Fibroblast of lung (primary cell): ENCODE measurements around the gene NXPH4. TPM values are rescaled to one million over a fixed set of nuclear protein-coding genes. Genes with fewer than 3 reads are reported as not detected.

ENCODE experiments used
- DNase-seq, 2 donors: peaks; one replicate each; pipeline versions ENCODE4 v3.0.0 to v3.0.0-alpha.2; 2010; ENCODE audit warnings: low read depth in 2 of 2
- H2AFZ ChIP-seq: 2 replicates; pipeline ENCODE4 v1.5.1; 2012; ENCODE audit warnings: low read length, control low read depth, inconsistent platforms
- H3K27ac ChIP-seq: 2 replicates; pipeline ENCODE4 v1.5.1; 2011; ENCODE audit warnings: low read length, control low read depth; ENCODE audit not compliant: insufficient read depth
- H3K27me3 ChIP-seq: 2 replicates; pipeline ENCODE4 v1.5.1; 2011; ENCODE audit warnings: mild to moderate bottlenecking, low read length; ENCODE audit not compliant: control insufficient read depth, insufficient read depth
- H3K36me3 ChIP-seq: 2 replicates; pipeline ENCODE4 v1.5.1; 2011; ENCODE audit warnings: low read length; ENCODE audit not compliant: control insufficient read depth, insufficient read depth
- H3K4me1 ChIP-seq: 2 replicates; pipeline ENCODE4 v1.5.1; 2011; ENCODE audit warnings: low read length; ENCODE audit not compliant: control insufficient read depth, insufficient read depth; ENCODE audit errors: extremely low read depth
- H3K4me2 ChIP-seq: 2 replicates; pipeline ENCODE4 v1.5.1; 2011; ENCODE audit warnings: low read length, control low read depth; ENCODE audit not compliant: insufficient read depth; ENCODE audit errors: extremely low read depth
- H3K4me3 ChIP-seq, 4 experiments: fragments of 200-600 bp in 1 of 4; sonication (generic) in 1 of 4; replicated peaks in 1 of 4; 2 replicates each; pipeline ENCODE4 v1.5.1; 2011 to 2016; ENCODE audit warnings: low read length in 4 of 4, low read depth in 3 of 4, mild to moderate bottlenecking in 3 of 4, control low read depth in 2 of 4, inconsistent platforms in 1 of 4, mixed read lengths in 1 of 4; ENCODE audit not compliant: insufficient read depth in 1 of 4; ENCODE audit errors: control extremely low read depth in 1 of 4
- H3K79me2 ChIP-seq: 2 replicates; pipeline ENCODE4 v1.5.1; 2012; ENCODE audit warnings: mild to moderate bottlenecking, low read length, inconsistent platforms; ENCODE audit not compliant: control insufficient read depth, insufficient read depth
- H3K9ac ChIP-seq: 2 replicates; pipeline ENCODE4 v1.5.1; 2011; ENCODE audit warnings: mild to moderate bottlenecking, low read length, control low read depth; ENCODE audit not compliant: insufficient read depth
- H3K9me3 ChIP-seq: 2 replicates; pipeline ENCODE4 v1.5.1; 2012; ENCODE audit warnings: low read depth, low read length; ENCODE audit not compliant: control insufficient read depth, insufficient read depth
- H4K20me1 ChIP-seq: 2 replicates; pipeline ENCODE4 v1.5.1; 2011; ENCODE audit warnings: low read length; ENCODE audit not compliant: control insufficient read depth, insufficient read depth; ENCODE audit errors: extremely low read depth
- EZH2 ChIP-seq: IDR thresholded peaks from 2 replicates; pipeline ENCODE4 v1.5.1; 2012; ENCODE audit warnings: low read length, control low read depth, mild to moderate bottlenecking; ENCODE audit errors: missing control alignments
- polyA plus RNA-seq, 2 donors: library from polyadenylated mRNA; depleted of rRNA in 1 of 2; stranded (reverse) in 1 of 2; unstranded in 1 of 2; fragments of >200 nt; gene quantifications; 2 replicates each; pipeline ENCODE4 v1.2.1, GENCODE V29; 2011 to 2012; ENCODE audit warnings: missing spikeins in 1 of 2
- total RNA-seq: library from RNA; depleted of rRNA; stranded (reverse); fragments of >200 nt; gene quantifications from 2 replicates; pipeline ENCODE4 v1.2.1, GENCODE V29; 2014
- TF ChIP-seq, protein P1 (sequence below), 2 donors: IDR thresholded peaks in 1 of 2; conservative IDR thresholded peaks in 1 of 2; 1 replicate in 1 of 2; 2 replicates in 1 of 2; pipeline ENCODE4 v1.5.1; 2011 to 2012; ENCODE audit warnings: low read length in 2 of 2, control low read depth in 1 of 2, inconsistent platforms in 1 of 2, low read depth in 1 of 2, mild to moderate bottlenecking in 1 of 2

Gene NXPH4
- total and polyA plus RNA-seq, 2 donors (not counting 1 experiment from before 2014, with no cell fraction given) = 0.50 to 1.9 TPM

DNA sequence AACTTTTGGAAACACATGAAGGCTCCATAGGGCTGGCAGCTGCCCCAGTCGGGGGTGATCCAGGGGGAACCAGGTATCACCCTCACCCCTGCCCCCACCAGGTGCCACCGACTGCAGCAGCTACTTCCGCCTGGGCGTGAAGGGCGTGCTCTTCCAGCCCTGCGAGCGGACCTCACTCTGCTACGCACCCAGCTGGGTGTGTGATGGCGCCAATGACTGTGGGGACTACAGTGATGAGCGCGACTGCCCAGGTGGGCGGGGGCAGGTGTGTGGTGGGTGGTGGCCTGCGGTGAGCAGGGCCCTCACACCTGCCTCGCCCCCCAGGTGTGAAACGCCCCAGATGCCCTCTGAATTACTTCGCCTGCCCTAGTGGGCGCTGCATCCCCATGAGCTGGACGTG lies 22.3 kb upstream of the NXPH4 start:
- no peak overlapping the region for H3K27ac ChIP-seq
- no peaks in the 10 kb centered on the region for H3K27me3 ChIP-seq
- H3K4me3 ChIP-seq = no peak overlapping the region
- no peak for DNase-seq
- H2AFZ ChIP-seq = no peak overlapping the region
- no peak overlapping the region for H3K4me2 ChIP-seq
- TF ChIP-seq EZH2 = no peak
- TF ChIP-seq, protein P1, sequence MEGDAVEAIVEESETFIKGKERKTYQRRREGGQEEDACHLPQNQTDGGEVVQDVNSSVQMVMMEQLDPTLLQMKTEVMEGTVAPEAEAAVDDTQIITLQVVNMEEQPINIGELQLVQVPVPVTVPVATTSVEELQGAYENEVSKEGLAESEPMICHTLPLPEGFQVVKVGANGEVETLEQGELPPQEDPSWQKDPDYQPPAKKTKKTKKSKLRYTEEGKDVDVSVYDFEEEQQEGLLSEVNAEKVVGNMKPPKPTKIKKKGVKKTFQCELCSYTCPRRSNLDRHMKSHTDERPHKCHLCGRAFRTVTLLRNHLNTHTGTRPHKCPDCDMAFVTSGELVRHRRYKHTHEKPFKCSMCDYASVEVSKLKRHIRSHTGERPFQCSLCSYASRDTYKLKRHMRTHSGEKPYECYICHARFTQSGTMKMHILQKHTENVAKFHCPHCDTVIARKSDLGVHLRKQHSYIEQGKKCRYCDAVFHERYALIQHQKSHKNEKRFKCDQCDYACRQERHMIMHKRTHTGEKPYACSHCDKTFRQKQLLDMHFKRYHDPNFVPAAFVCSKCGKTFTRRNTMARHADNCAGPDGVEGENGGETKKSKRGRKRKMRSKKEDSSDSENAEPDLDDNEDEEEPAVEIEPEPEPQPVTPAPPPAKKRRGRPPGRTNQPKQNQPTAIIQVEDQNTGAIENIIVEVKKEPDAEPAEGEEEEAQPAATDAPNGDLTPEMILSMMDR (conservative IDR thresholded peaks at IDR 0.05 in 1 of 2, IDR thresholded peaks at IDR 0.05 in 1 of 2; ENCODE audit: low read depth in 1 of 2, low read length in 2 of 2) = no peak
- no peaks in the 10 kb centered on the region for H3K79me2 ChIP-seq
- no peaks in the 10 kb centered on the region for H3K4me1 ChIP-seq
- H4K20me1 ChIP-seq = no peaks in the 10 kb centered on the region
- H3K9me3 ChIP-seq = no peaks in the 10 kb centered on the region
- H3K9ac ChIP-seq = no peak overlapping the region
- peaks cover 85% of the 10 kb centered on the region for H3K36me3 ChIP-seq

DNA sequence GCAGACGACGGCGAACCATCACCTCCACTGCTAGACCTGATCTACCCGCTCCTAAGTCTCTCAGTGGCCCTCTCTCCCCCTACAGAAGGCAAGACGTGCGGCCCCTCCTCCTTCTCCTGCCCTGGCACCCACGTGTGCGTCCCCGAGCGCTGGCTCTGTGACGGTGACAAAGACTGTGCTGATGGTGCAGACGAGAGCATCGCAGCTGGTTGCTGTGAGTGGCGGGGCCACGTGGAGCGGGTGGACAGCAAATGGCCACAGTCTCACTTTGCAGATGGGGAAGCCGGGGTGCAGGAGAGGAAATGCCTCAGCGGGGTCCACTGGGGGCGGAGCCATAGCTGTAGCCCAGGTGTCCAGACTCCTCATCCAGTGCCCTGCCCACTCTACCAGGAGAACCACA lies 21.4 kb upstream of the NXPH4 start:
- H4K20me1 ChIP-seq = no peaks in the 10 kb centered on the region
- no peak overlapping the region for H2AFZ ChIP-seq
- H3K79me2 ChIP-seq = no peaks in the 10 kb centered on the region
- H3K27ac ChIP-seq = no peak overlapping the region
- no peak overlapping the region for H3K4me2 ChIP-seq
- DNase-seq = no peak
- no peak overlapping the region for H3K4me3 ChIP-seq
- TF ChIP-seq, protein P1 (conservative IDR thresholded peaks at IDR 0.05 in 1 of 2, IDR thresholded peaks at IDR 0.05 in 1 of 2; ENCODE audit: low read depth in 1 of 2, low read length in 2 of 2) = no peak
- TF ChIP-seq EZH2 = no peak
- no peaks in the 10 kb centered on the region for H3K4me1 ChIP-seq
- H3K36me3 ChIP-seq = peaks cover 93% of the 10 kb centered on the region
- H3K9me3 ChIP-seq = no peaks in the 10 kb centered on the region
- no peak overlapping the region for H3K9ac ChIP-seq
- no peaks in the 10 kb centered on the region for H3K27me3 ChIP-seq

DNA sequence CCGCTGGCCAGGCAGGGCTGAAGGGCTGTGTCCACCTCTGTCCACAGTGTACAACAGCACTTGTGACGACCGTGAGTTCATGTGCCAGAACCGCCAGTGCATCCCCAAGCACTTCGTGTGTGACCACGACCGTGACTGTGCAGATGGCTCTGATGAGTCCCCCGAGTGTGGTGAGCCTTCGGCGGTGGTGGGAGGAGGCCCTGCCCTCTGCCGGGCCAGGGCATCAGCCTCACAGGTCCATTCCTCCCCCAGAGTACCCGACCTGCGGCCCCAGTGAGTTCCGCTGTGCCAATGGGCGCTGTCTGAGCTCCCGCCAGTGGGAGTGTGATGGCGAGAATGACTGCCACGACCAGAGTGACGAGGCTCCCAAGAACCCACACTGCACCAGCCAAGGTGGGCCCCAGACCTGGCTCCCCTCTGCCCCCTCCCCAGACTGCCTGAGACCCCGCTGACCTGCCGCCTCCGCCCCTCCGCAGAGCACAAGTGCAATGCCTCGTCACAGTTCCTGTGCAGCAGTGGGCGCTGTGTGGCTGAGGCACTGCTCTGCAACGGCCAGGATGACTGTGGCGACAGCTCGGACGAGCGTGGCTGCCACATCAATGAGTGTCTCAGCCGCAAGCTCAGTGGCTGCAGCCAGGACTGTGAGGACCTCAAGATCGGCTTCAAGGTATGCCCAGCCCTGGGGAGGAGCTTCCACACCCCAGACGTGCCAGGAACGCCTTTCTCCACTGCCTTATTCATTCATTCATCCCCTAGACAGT lies 20.8 kb upstream of the NXPH4 start:
- TF ChIP-seq EZH2 = no peak
- TF ChIP-seq, protein P1 (conservative IDR thresholded peaks at IDR 0.05 in 1 of 2, IDR thresholded peaks at IDR 0.05 in 1 of 2; ENCODE audit: low read depth in 1 of 2, low read length in 2 of 2) = no peak
- H3K36me3 ChIP-seq = peaks cover 90% of the 10 kb centered on the region
- H3K4me1 ChIP-seq = no peaks in the 10 kb centered on the region
- no peak overlapping the region for H3K4me2 ChIP-seq
- H3K79me2 ChIP-seq = no peaks in the 10 kb centered on the region
- no peak overlapping the region for H3K4me3 ChIP-seq
- H3K9me3 ChIP-seq = no peaks in the 10 kb centered on the region
- no peak overlapping the region for H3K9ac ChIP-seq
- no peak overlapping the region for H3K27ac ChIP-seq
- no peaks in the 10 kb centered on the region for H3K27me3 ChIP-seq
- DNase-seq = no peak
- no peak overlapping the region for H2AFZ ChIP-seq
- H4K20me1 ChIP-seq = no peaks in the 10 kb centered on the region
